Femur (tissue), 1 donor: ENCODE data around the gene CREBL2.
"Not testable (repeated sequence)": the region's sequence is repeated elsewhere in the genome, so short reads cannot be mapped to it uniquely, and the experiment has no call there.

ENCODE experiments used
- DNase-seq: peaks from one replicate; pipeline ENCODE4 v3.0.0-alpha.2; 2017

Gene CREBL2

DNA sequence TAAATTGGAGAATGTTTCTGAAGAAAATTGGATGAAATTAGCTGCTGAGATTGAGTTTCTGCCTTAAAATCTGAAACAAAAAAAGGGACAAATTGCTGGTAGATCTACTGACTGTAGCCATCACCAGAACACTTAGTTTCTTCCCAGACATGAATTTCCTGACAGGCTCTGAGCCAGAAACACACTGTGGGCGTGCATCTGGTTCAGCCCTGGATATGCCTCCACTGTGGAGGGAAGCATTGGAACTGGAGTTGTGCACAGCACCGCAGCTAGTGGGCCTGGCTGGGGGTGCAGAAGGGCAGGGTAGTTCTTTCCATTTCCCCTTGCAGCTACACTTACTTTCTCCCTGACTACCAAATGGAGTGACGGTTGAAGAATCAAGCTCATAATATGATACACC is 31.2 kb downstream of the CREBL2 start:
- DNase-seq: no peak

GRCh38 chr12:12645485-12645884 is 33.8 kb downstream of the CREBL2 start:
- DNase-seq: no peak

- not testable (repeated sequence) for DNase-seq
Measured at GRCh38 chr12:12645968-12646367, 34.3 kb downstream of the CREBL2 start.

GRCh38 chr12:12646483-12647072 is 34.9 kb downstream of the CREBL2 start:
- DNase-seq: no peak

DNA sequence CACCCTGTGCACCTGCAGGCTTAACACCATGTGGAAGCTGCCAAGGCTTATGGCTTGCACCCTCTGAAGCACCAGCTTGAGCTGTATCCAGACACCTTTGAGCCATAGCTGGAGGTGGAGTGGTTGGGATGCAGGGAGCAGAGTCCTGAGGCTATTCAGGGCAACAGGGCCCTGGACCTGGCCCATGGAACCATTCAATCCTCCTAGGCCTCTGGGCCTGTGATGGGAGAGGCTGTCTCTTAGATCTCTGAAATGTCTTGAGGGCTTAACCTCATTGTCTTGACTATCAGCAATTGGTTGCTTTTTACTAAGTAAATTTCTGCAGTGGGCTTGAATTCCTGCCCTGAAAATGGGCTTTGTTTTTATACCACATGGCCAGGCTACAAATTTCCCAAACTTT is 36.6 kb downstream of the CREBL2 start:
- no peak for DNase-seq

DNA sequence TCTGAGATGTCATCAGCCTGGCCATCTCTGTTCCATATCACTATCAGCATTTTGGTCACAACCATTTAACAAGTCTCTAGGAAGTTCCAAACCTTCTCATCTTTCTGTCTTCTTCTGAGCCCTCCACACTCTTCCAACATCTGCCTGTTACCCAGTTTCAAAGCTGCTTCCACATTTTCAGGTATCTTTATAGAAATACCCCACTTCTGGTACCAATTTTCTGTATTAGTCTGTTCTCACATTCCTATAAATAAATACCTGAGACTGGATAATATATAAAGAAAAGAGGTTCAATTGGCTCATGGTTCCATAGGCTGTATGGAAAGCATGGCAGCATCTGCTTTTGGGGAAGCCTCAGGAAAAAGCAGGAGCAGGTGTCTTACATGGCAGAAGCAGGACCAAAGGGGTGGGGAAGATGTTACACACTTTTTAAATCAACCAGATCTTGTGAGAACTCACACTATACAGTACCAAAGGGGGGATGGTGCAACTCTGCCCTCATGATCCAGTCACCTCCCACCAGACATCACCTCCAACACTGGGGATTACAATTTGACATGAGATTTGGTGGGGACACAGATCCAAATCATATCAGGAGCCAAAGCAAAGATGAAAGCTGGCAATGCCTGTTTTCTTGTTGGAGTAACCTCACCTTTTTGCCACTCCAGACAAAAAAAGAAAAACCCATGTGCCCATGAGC is 37.4 kb downstream of the CREBL2 start:
- no peak for DNase-seq

GRCh38 chr12:12651752-12652151 is 40.1 kb downstream of the CREBL2 start:
- DNase-seq: no peak

GRCh38 chr12:12652704-12653103 is 41.0 kb downstream of the CREBL2 start:
- DNase-seq: not testable (repeated sequence)

- DNase-seq: no peak
Measured at GRCh38 chr12:12653922-12654321, 42.2 kb downstream of the CREBL2 start.

GRCh38 chr12:12654691-12655460 is 43.2 kb downstream of the CREBL2 start:
- no peak for DNase-seq

GRCh38 chr12:12660201-12660600 is 48.5 kb downstream of the CREBL2 start:
- no peak for DNase-seq

DNA sequence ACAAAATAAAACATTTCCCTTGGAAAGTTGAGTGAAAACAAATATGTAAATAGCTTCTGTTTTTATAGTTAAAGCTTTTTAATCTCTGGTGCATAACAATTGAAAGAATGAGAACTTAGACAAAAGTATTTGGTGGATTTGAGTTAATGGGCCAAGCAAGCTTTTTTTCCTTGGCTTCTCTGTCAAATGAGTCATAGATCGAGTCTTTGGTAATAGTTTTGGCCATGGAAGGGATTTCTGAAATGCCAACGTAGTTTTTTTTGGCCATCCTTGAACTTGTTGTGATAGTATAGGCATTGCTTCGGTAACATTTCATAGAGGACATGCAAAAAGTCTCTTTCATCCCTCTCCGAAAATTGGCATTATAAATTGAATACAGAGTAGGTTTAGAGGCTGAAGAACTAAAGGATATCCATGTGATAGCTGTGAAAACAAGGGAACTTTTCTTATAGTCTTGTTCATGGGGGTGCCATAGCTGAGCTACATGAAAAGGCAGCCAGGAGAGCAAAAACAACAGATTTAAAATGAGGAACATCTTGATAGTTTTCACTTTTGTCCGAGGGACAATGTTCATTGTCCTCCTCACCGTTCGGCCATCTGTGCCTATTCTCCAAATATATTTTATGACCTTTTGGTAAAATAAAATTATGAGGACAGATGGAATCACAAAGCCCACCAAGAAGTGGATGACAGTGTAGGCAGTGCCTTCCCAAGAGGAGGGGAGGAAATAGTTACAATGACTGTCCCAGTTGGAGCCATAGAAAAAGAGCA is 49.6 kb downstream of the CREBL2 start:
- DNase-seq: no peak

DNA sequence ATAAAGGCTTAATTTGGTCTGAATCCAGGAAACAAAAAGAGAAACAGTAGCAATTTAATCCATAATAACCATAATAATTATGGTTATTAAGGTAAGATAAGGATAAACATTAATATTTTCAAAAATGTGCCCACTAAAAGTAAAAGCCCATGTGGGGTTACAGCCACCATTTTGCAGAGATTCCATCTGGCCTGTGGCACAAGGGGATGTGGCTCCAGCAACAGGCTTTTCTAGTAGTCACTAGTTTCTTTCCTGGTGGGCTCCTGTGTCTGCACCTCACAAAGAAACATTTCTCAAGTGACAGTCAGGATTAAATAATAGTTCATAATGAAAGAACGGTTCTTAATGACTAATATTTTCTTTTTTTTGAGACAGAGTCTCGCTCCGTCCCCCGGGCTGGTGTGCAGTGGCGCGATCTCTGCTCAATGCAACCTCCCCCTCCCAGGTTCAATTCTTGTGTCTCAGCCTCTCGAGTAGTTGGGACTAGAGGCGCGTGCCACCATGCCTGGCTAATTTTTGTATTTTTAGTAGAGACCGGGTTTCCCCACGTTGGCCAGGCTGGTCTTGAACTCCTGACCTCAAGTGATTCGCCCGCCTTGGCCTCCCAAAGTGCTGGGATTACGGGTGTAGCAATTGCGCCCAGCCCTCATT is 52.1 kb downstream of the CREBL2 start:
- DNase-seq: no peak

DNA sequence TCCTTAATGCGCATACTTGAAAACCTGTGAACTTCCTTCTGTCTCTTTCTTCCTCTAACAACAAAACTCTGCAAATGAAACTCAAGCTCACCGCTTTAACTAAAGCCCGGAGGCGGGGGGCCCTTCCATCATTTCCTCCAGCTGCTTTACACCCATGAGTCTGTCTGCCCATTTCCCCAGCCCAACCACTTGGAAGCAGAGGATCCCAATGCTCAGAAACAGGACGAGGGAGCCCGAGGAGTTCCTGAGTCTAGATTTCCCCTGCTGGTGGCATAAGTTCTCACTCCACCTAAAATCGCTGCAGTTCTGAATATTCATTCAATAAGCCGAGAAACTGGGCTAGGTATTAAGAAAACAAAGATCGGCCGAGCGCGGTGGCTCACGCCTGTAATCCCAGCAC is 53.5 kb downstream of the CREBL2 start:
- no peak for DNase-seq

- DNase-seq: no peak
Measured at GRCh38 chr12:12668005-12668404, 56.3 kb downstream of the CREBL2 start.

DNA sequence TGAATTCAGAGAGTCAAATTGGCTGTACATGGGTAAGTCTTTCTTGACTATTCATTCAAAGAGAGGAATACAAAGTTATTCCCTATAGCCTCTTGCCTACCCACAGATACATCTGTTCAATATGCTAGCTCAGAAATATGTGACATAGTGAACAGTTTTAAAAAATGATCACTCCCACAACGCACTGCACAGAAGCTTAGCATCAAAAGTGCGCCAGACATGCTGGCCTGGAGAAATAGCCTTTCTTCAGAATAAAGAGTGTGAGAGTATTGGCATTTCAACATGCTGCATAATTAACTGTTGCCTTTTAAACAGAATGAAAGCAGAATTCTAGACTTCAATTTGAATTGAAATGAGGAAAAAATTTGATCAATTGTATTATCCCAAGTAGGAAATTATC is 57.3 kb downstream of the CREBL2 start:
- DNase-seq: no peak

GRCh38 chr12:12671850-12672660 is 60.4 kb downstream of the CREBL2 start:
- DNase-seq: no peak

- DNase-seq: no peak
Measured at GRCh38 chr12:12673296-12673695, 61.6 kb downstream of the CREBL2 start.

GRCh38 chr12:12676605-12677004 is 64.9 kb downstream of the CREBL2 start:
- no peak for DNase-seq

DNA sequence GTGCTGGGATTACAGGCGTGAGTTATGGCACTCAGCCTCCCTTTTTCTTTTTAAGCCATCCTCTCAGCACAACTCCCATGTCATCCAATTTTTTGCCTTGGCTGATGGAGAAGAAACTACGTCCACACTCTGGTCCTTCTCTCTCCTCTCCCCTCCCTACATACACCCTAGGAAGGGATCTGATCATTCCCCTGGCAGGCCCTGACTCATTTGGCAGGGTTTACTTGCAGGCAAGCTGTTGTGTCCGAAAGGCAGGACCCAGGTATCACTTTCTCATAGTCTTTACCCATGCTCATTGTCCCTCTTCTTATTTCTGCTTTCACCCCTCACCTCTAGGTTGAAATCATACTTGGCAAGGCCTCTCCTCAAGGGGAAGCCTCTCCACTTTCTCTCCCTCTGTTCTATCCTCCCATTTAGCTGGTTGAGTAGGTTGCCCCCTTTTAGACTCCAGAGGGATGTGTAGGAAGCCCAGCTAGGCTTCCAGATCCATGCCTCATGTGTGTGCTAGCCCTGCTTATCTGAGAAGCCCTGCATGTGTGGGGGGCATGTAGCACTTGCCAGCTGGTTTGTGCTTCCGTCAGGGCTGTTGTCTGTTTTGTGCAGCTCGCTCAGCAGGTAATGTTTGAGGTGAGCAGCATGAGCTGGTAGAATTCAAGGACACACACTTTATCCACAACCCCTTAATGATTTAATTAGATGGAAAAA is 69.5 kb downstream of the CREBL2 start:
- no peak for DNase-seq

GRCh38 chr12:12682284-12682683 is 70.6 kb downstream of the CREBL2 start:
- no peak for DNase-seq
